HEK293T (cell line): ENCODE data around the gene MIGA2.
"Not testable (repeated sequence)": the region's sequence is repeated elsewhere in the genome, so short reads cannot be mapped to it uniquely, and the experiment has no call there.

Experiments used
- CTCF ChIA-PET: fragments of 350-600 bp; formaldehyde crosslinking; extraction: SDS; loops from one replicate; lab custom pipeline; 2021; ENCODE audit warnings: antibody characterized with exemption, inconsistent platforms; lab: Yijun Ruan, JAX
- POLR2A ChIA-PET: fragments of 350-600 bp; formaldehyde crosslinking; extraction: SDS; loops from one replicate; lab custom pipeline; 2020; ENCODE audit warnings: antibody characterized with exemption, inconsistent platforms; lab: Yijun Ruan, JAX
- DNase-seq: peaks from one replicate; pipeline ENCODE4 v3.0.0; 2012; ENCODE audit warnings: mixed read lengths; ENCODE audit errors: extremely low spot score
- ARNT ChIP-seq: fragments of 450-650 bp; IDR thresholded peaks from 2 replicates; pipeline ENCODE4 v1.6.1; 2017; ENCODE audit warnings: mild to moderate bottlenecking
- BHLHE40 ChIP-seq: fragments of 450-650 bp; IDR thresholded peaks from 2 replicates; pipeline ENCODE4 v1.6.1; 2016; ENCODE audit warnings: mild to moderate bottlenecking, moderate library complexity, borderline replicate concordance
- CTBP1 ChIP-seq: fragments of 450-650 bp; IDR thresholded peaks from 2 replicates; pipeline ENCODE4 v1.6.1; 2016; ENCODE audit warnings: borderline replicate concordance
- ELF4 ChIP-seq: fragments of 450-650 bp; IDR thresholded peaks from 2 replicates; pipeline ENCODE4 v1.6.1; 2017; ENCODE audit warnings: antibody characterized with exemption
- FOXA1 ChIP-seq: fragments of 450-650 bp; IDR thresholded peaks from 2 replicates; pipeline ENCODE4 v1.6.1; 2016; ENCODE audit warnings: mild to moderate bottlenecking
- FOXK2 ChIP-seq: fragments of 450-650 bp; IDR thresholded peaks from 2 replicates; pipeline ENCODE4 v1.6.1; 2016; ENCODE audit warnings: mild to moderate bottlenecking
- FOXM1 ChIP-seq: fragments of 450-650 bp; IDR thresholded peaks from 2 replicates; pipeline ENCODE4 v1.6.1; 2017; ENCODE audit warnings: mild to moderate bottlenecking, borderline replicate concordance
- HDGF ChIP-seq: fragments of 450-650 bp; IDR thresholded peaks from 2 replicates; pipeline ENCODE4 v1.6.1; 2017; ENCODE audit warnings: antibody characterized with exemption, borderline replicate concordance
- L3MBTL2 ChIP-seq: fragments of 450-650 bp; conservative IDR thresholded peaks from 2 replicates; pipeline ENCODE4 v1.6.1; 2016; ENCODE audit warnings: mild to moderate bottlenecking
- LEF1 ChIP-seq: fragments of 450-650 bp; IDR thresholded peaks from 2 replicates; pipeline ENCODE4 v1.6.1; 2017; ENCODE audit warnings: mild to moderate bottlenecking, borderline replicate concordance
- NFRKB ChIP-seq: fragments of 450-650 bp; IDR thresholded peaks from 2 replicates; pipeline ENCODE4 v1.6.1; 2016; ENCODE audit warnings: mild to moderate bottlenecking, moderate library complexity
- PKNOX1 ChIP-seq: fragments of 450-650 bp; IDR thresholded peaks from 2 replicates; pipeline ENCODE4 v1.6.1; 2016
- SP1 ChIP-seq: fragments of 450-650 bp; IDR thresholded peaks from 2 replicates; pipeline ENCODE4 v1.6.1; 2017
- SUZ12 ChIP-seq: fragments of 450-650 bp; IDR thresholded peaks from 2 replicates; pipeline ENCODE4 v1.6.1; 2016; ENCODE audit warnings: mild to moderate bottlenecking
- TARDBP ChIP-seq: fragments of 450-650 bp; IDR thresholded peaks from 2 replicates; pipeline ENCODE4 v1.6.1; 2016
- ZNF384 ChIP-seq: fragments of 450-650 bp; IDR thresholded peaks from 2 replicates; pipeline ENCODE4 v1.6.1; 2016

Gene MIGA2

GRCh38 chr9:128998462-128998861 is 38.0 kb upstream of the MIGA2 start:
- ChIA-PET POLR2A (no interaction called here), CTCF (no interaction called here)
- no peak for TF ChIP-seq LEF1
- TF ChIP-seq ZNF384: no peak
- no peak for TF ChIP-seq ELF4
- TF ChIP-seq SP1: no peak
- TF ChIP-seq FOXM1: no peak
- no peak for TF ChIP-seq HDGF
- no peak for TF ChIP-seq FOXA1
- no peak for TF ChIP-seq ARNT
- no peak for TF ChIP-seq NFRKB
- TF ChIP-seq L3MBTL2: no peak
- no peak for TF ChIP-seq SUZ12
- TF ChIP-seq BHLHE40: no peak
- TF ChIP-seq TARDBP: no peak
- no peak for TF ChIP-seq PKNOX1
- no peak for TF ChIP-seq FOXK2
- TF ChIP-seq CTBP1: no peak
- no peak for DNase-seq

GRCh38 chr9:128999581-129000206 is 36.7 kb upstream of the MIGA2 start:
- CTCF ChIA-PET: no interaction called here
- TF ChIP-seq BHLHE40 (no peak), NFRKB (no peak), SUZ12 (no peak), PKNOX1 (no peak), FOXA1 (no peak), ARNT (no peak), SP1 (no peak), LEF1 (no peak), ZNF384 (no peak), L3MBTL2 (no peak), TARDBP (no peak), FOXK2 (no peak), HDGF (no peak), CTBP1 (no peak), ELF4 (no peak), FOXM1 (no peak)
- POLR2A ChIA-PET: no interaction called here
- DNase-seq: no peak

DNA sequence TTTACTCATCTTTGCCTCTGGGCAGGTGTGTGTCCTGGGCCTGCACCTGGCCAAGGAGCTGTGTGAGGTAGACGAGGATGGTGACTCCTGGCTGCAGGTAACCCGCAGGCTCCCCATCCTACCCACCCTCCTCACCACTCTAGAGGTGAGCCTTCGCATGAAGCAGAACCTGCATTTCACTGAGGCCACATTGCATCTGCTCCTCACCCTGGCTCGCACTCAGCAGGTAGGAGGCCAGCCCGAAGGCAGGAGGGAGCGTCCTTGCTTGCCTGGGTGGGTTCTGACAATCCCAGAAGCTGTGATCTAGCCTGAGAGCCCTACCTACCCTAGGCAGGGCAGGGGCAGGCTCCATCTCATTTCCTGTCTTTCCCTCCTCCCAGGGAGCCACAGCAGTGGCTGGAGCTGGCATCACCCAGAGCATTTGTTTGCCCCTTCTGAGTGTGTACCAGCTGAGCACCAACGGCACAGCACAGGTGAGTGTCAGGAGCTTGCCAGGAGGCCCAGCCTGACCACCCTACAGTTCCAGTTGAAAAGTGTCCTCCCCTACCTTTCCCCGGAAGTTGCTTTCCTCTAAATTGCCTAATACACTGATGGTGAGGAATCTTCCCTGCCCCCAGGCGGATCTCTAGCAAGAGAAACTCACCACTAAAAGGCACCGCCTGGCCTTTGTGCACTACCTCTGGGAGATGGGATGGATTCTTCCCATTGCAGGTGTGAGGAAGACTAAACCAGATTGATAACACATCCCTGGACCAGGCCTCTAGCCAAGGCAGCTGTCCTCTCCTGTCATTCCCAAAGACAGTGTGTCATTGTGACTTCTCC is 34.7 kb upstream of the MIGA2 start:
- TF ChIP-seq CTBP1 (no peak), BHLHE40 (no peak), TARDBP (no peak), SP1 (no peak), FOXA1 (no peak), ELF4 (no peak), SUZ12 (no peak), FOXM1 (no peak), LEF1 (no peak), FOXK2 (no peak), ARNT (no peak), HDGF (no peak), PKNOX1 (no peak), ZNF384 (no peak)
- POLR2A ChIA-PET: no interaction called here
- CTCF ChIA-PET: no interaction called here
- DNase-seq: no peak

DNA sequence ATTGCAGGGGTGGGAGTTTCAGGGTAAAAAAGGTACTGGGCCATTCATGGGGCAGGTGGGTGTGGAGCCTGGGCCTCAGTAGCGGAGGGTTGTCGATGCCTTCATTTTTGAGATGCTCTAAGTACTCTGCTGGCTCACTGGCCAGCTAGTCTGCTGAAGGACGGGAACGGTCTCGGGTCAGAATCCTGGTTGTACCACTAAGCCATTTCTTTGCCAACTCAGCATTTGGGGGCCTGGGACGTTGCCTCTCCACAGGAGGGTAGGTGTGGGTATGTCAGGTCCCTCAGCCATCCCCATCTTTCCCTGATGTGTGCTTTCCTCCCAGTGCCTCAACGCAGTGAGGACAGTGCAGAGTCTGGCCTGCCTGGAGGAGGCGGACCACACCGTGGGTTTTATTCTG is 33.4 kb upstream of the MIGA2 start:
- no peak for DNase-seq
- TF ChIP-seq ZNF384 (no peak), SP1 (no peak), FOXM1 (no peak), LEF1 (no peak), CTBP1 (no peak), L3MBTL2 (no peak), ARNT (no peak), BHLHE40 (no peak), NFRKB (no peak), ELF4 (no peak), PKNOX1 (no peak), TARDBP (no peak), HDGF (no peak), FOXA1 (no peak), SUZ12 (no peak), FOXK2 (no peak)
- ChIA-PET POLR2A (no interaction called here), CTCF (interaction anchor here (0.7 kb wide), 1 partner anchor 16 kb away, joined by 3 read pairs; no protein-coding TSS in a partner anchor)

DNA sequence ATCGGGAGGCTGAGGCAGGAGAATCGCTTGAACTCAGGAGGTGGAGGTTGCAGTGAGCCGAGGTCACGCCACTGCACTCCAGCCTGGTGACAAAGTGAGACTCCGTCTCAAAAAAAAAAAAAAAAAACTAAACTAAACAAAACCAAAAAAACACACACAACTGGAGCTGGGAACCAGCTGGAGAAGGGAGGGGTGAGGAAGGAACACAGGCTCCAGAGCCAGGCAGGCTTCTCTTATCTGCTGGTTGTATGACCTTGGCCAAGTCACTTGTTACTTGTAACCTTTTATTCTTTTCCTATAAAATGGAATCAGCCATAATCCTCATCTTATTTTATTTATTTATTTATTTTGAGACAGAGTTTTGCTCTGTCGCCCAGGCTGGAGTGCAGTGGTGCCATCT is 32.3 kb upstream of the MIGA2 start:
- CTCF ChIA-PET: interaction anchor here (0.8 kb wide), 1 partner anchor 24 kb away, joined by 3 read pairs; the partner anchor contains the start of gene SH3GLB2
- POLR2A ChIA-PET, DNase-seq: not testable (repeated sequence)
